ENCODE measurements around the gene CENPVL2.
"Not testable (repeated sequence)": the region's sequence is repeated elsewhere in the genome, so short reads cannot be mapped to it uniquely, and the experiment has no call there.

DNA sequence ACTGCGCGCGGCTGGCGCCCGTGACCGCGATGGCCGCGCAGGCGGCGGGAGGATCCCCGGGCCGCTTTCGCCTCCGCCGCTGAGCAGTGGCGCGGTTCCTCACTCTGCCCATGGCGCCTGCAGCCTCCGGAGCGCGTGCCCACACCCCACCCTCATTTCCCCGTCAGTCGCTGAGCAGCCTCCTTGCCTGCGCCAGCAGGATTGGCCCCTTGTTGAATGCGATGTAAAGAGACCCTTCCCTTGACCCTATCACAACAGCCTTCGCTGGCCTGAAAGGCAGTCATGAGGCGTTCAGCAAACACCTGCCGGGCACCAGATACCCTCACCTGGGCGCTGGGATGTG, at the start of gene CENPVL2:
- TF ChIP-seq, protein P1, sequence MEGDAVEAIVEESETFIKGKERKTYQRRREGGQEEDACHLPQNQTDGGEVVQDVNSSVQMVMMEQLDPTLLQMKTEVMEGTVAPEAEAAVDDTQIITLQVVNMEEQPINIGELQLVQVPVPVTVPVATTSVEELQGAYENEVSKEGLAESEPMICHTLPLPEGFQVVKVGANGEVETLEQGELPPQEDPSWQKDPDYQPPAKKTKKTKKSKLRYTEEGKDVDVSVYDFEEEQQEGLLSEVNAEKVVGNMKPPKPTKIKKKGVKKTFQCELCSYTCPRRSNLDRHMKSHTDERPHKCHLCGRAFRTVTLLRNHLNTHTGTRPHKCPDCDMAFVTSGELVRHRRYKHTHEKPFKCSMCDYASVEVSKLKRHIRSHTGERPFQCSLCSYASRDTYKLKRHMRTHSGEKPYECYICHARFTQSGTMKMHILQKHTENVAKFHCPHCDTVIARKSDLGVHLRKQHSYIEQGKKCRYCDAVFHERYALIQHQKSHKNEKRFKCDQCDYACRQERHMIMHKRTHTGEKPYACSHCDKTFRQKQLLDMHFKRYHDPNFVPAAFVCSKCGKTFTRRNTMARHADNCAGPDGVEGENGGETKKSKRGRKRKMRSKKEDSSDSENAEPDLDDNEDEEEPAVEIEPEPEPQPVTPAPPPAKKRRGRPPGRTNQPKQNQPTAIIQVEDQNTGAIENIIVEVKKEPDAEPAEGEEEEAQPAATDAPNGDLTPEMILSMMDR (IDR thresholded peaks at IDR 0.05; ENCODE audit: low read depth, low read length) = not testable (repeated sequence)
- not testable (repeated sequence) for TF ChIP-seq EZH2phosphoT487 (IDR thresholded peaks at IDR 0.05; ENCODE audit: low read depth)

Measured in OCI-LY3 (cell line).